Measurements from ENCODE around the gene SBSN.

GRCh38 chr19:35488677-35489076 is 39.4 kb downstream of the SBSN start:
- TF ChIP-seq PKNOX1 (IDR thresholded peaks at IDR 0.05) (no peak), TARDBP (IDR thresholded peaks at IDR 0.05) (no peak)

Data from HEK293T (cell line).